Tracheal epithelial cell (primary cell): ENCODE measurements around the gene RBM43. TPM values are rescaled to one million over a fixed set of nuclear protein-coding genes. Genes with fewer than 3 reads are reported as not detected.

ENCODE experiments used
- total RNA-seq: library from RNA; depleted of rRNA; stranded (reverse); fragments of >200 nt; gene quantifications from 2 replicates; pipeline ENCODE4 v1.2.1, GENCODE V29; 2014

RBM43 gene
- total RNA-seq: 1.3 and 1.4 TPM in 2 replicates

GRCh38 chr2:151261231-151261976 lies at the start of gene RBM43:
Gene RBM43 (minus strand): TSS chr2:151261863. CDS start chr2:151261727, 136 bp downstream.

Other genes starting within 250 kb of the RBM43 start
- 1.7 and 8.7 TPM in 2 replicates for gene NMI, start 27.8 kb upstream of the RBM43 start, total RNA-seq
- gene TNFAIP6, start 95.7 kb upstream of the RBM43 start, total RNA-seq: under 0.01 and 6.0 TPM in 2 replicates
- gene RIF1, start 148.0 kb upstream of the RBM43 start, total RNA-seq: 35.0 and 37.6 TPM in 2 replicates